ENCODE results near the gene VASP. TPM values are rescaled to one million over a fixed set of nuclear protein-coding genes. Genes with fewer than 3 reads are reported as not detected.

The VASP gene
- total and polyA plus RNA-seq, 2 experiments from 2014 or later, result 60.3 to 147 TPM

GRCh38 chr19:45560038-45560437 is 52.8 kb downstream of the VASP start (continued):
- TF ChIP-seq REST (IDR thresholded peaks at IDR 0.05; ENCODE audit: unreplicated experiment) (no peak), CTCF (conservative IDR thresholded peaks at IDR 0.05; ENCODE audit: low read depth in 2 of 2) (no peak), JUNB (IDR thresholded peaks at IDR 0.05; ENCODE audit: unreplicated experiment) (no peak), ZNF114 (CRISPR knock-in tag; IDR thresholded peaks at IDR 0.05) (no peak), STAT1 (IDR thresholded peaks at IDR 0.05; ENCODE audit: unreplicated experiment) (no peak), POLR2AphosphoS5 (IDR thresholded peaks at IDR 0.05; ENCODE audit: low read depth) (no peak)

GRCh38 chr19:45560686-45561085 is 53.4 kb downstream of the VASP start:
- Mint-ChIP-seq H3K27me3 (ENCODE audit: insufficient read depth, low read depth, poor library complexity) (peaks cover 10% of the 10 kb centered on the region), H3K36me3 (ENCODE audit: low read depth) (no peaks in the 10 kb centered on the region), H3K4me3 (no peak overlapping the region), H3K27ac (no peak overlapping the region), H3K9me3 (no peaks in the 10 kb centered on the region), H3K4me1 (peaks cover 12% of the 10 kb centered on the region)
- no peak overlapping the region for H3K27ac ChIP-seq (ENCODE audit: low read depth)
- no peaks in the 10 kb centered on the region; the same call in 1 of the 2 replicates for H4K20me1 ChIP-seq (replicated peaks; ENCODE audit: insufficient read depth)
- H3K4me2 ChIP-seq, result no peak overlapping the region
- H3K36me3 ChIP-seq (ENCODE audit: insufficient read depth), result no peaks in the 10 kb centered on the region
- peaks cover 9% of the 10 kb centered on the region for H3K4me1 ChIP-seq (ENCODE audit: insufficient read depth)
- H3K27me3 ChIP-seq (ENCODE audit: insufficient read depth), result no peaks in the 10 kb centered on the region
- H2AFZ ChIP-seq, result no peak overlapping the region
- TF ChIP-seq EZH2 (IDR thresholded peaks at IDR 0.05; ENCODE audit: low read depth, unreplicated experiment) (no peak), REST (IDR thresholded peaks at IDR 0.05; ENCODE audit: unreplicated experiment) (no peak), ZNF114 (CRISPR knock-in tag; IDR thresholded peaks at IDR 0.05) (no peak), ETS1 (IDR thresholded peaks at IDR 0.05) (no peak), POLR2AphosphoS5 (IDR thresholded peaks at IDR 0.05; ENCODE audit: low read depth) (no peak)
- H3K9me2 ChIP-seq (ENCODE audit: insufficient read depth), result no peaks in the 10 kb centered on the region
- no peak overlapping the region for H3K4me3 ChIP-seq
- peaks cover 8% of the 10 kb centered on the region; the same call in 1 of the 2 replicates for H3K79me2 ChIP-seq (replicated peaks; ENCODE audit: insufficient read depth)
- ATAC-seq, result no peak
- no peak for DNase-seq (ENCODE audit: low spot score)
- H3F3A ChIP-seq (replicated peaks; ENCODE audit: low read depth), result peaks cover 7% of the 10 kb centered on the region; the same call in 1 of the 2 replicates

Data from GM23338 (cell line).